Measurements from ENCODE around the gene RPL32. TPM values are rescaled to one million over a fixed set of nuclear protein-coding genes. Genes with fewer than 3 reads are reported as not detected.
"Not testable (repeated sequence)": the region's sequence is repeated elsewhere in the genome, so short reads cannot be mapped to it uniquely, and the experiment has no call there.

RPL32 gene
- total and polyA plus RNA-seq, 2 donors from 2014 or later: 1,227 to 2,612 TPM

DNA sequence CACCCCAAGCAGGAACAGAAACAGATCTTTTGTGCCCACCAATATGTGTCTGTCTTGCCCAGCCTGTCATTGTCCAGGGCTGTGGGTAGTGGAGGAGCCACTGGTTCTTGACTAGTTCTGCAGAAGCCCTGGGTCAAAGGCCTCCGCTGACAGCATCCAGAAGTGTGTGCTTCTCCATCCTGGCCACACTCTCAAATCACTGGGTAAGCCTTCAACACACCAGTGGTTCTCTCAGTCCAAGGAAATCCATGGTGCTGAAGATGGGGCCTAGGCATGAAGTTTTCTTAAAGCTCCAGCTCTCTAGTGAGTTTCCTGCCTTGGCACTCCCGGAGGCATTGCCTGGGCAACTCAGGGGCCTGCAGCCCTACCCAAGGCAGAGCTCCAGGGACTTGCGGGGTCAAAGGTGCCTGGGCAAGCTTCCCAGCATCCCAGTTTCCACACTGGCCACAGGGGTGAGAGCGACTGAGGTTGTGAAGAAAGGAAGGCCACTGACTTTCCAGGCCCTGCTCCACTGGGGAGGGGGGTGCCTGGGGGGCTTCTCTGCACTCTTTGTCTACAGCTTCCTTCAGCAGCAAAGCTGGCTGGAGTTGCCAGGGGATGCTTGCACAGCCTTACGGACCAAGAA is 37.9 kb upstream of the RPL32 start:
- TF ChIP-seq, protein P1, sequence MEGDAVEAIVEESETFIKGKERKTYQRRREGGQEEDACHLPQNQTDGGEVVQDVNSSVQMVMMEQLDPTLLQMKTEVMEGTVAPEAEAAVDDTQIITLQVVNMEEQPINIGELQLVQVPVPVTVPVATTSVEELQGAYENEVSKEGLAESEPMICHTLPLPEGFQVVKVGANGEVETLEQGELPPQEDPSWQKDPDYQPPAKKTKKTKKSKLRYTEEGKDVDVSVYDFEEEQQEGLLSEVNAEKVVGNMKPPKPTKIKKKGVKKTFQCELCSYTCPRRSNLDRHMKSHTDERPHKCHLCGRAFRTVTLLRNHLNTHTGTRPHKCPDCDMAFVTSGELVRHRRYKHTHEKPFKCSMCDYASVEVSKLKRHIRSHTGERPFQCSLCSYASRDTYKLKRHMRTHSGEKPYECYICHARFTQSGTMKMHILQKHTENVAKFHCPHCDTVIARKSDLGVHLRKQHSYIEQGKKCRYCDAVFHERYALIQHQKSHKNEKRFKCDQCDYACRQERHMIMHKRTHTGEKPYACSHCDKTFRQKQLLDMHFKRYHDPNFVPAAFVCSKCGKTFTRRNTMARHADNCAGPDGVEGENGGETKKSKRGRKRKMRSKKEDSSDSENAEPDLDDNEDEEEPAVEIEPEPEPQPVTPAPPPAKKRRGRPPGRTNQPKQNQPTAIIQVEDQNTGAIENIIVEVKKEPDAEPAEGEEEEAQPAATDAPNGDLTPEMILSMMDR (IDR thresholded peaks at IDR 0.05; ENCODE audit: borderline replicate concordance, extremely low read depth, insufficient read depth): no peak
- no peaks in the 10 kb centered on the region for H3K27me3 ChIP-seq (ENCODE audit: control insufficient read depth, insufficient read depth, low read length)
- no peak overlapping the region for H3K27ac ChIP-seq (ENCODE audit: low read depth in 2 of 2, low read length in 2 of 2)
- H3K36me3 ChIP-seq (ENCODE audit: control insufficient read depth in 2 of 3, insufficient read depth in 3 of 3, low read length in 3 of 3): no peaks in the 10 kb centered on the region
- no peak for DNase-seq
- FAIRE-seq: no peak
- H3K9ac ChIP-seq (ENCODE audit: low read length in 3 of 3): no peak overlapping the region
- no peak overlapping the region for H3K4me3 ChIP-seq (ENCODE audit: low read length in 3 of 3)
- peaks cover 0 to 5% (median 0%) of the 10 kb centered on the region in 3 donors for H3K4me1 ChIP-seq (ENCODE audit: control insufficient read depth in 2 of 3, insufficient read depth in 2 of 3, low read depth in 1 of 3, low read length in 3 of 3)
- intact Hi-C loops (cut with DNase I): no loop called here
- no peaks in the 10 kb centered on the region for H3K9me3 ChIP-seq (ENCODE audit: control insufficient read depth in 2 of 3, insufficient read depth in 1 of 3, low read length in 3 of 3)

DNA sequence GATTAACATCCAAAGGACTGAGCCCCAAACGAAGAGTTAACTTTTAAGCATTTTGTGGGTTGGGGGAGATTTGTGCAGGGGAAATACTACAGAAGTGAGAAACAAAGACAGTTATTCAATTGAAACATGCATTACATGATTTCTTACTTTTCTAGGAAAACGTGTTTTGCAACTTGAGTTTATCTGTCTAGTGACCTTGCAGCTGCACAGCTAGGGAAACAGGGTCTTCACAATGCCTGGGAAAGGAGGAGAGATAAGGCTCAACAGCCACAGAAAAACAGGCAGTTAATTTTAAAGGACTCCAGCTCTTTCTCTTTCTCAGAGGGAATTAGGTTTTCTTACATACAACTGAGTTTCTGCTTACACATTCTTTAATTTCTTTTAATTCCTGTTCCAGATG is 37.4 kb upstream of the RPL32 start:
- H3K9me3 ChIP-seq (ENCODE audit: control insufficient read depth in 2 of 3, insufficient read depth in 1 of 3, low read length in 3 of 3); H3K27ac ChIP-seq (ENCODE audit: low read depth in 2 of 2, low read length in 2 of 2); FAIRE-seq; DNase-seq; H3K9ac ChIP-seq (ENCODE audit: low read length in 3 of 3); H3K4me1 ChIP-seq (ENCODE audit: control insufficient read depth in 2 of 3, insufficient read depth in 2 of 3, low read depth in 1 of 3, low read length in 3 of 3); intact Hi-C loops (cut with DNase I); H3K27me3 ChIP-seq (ENCODE audit: control insufficient read depth, insufficient read depth, low read length); H3K36me3 ChIP-seq (ENCODE audit: control insufficient read depth in 2 of 3, insufficient read depth in 3 of 3, low read length in 3 of 3); H3K4me3 ChIP-seq (ENCODE audit: low read length in 3 of 3): not testable (repeated sequence)

GRCh38 chr3:12878141-12878574 is 36.8 kb upstream of the RPL32 start:
- DNase-seq (no peak), FAIRE-seq (no peak)
- H3K4me1 ChIP-seq (ENCODE audit: control insufficient read depth in 2 of 3, insufficient read depth in 2 of 3, low read depth in 1 of 3, low read length in 3 of 3): peaks cover 0 to 5% (median 0%) of the 10 kb centered on the region in 3 donors
- H3K9ac ChIP-seq (ENCODE audit: low read length in 3 of 3): no peak overlapping the region
- intact Hi-C loops (cut with DNase I): no loop called here
- H3K4me3 ChIP-seq (ENCODE audit: low read length in 3 of 3): no peak overlapping the region
- TF ChIP-seq, protein P1 (IDR thresholded peaks at IDR 0.05; ENCODE audit: borderline replicate concordance, extremely low read depth, insufficient read depth): no peak
- no peaks in the 10 kb centered on the region for H3K27me3 ChIP-seq (ENCODE audit: control insufficient read depth, insufficient read depth, low read length)
- no peak overlapping the region for H3K27ac ChIP-seq (ENCODE audit: low read depth in 2 of 2, low read length in 2 of 2)
- no peaks in the 10 kb centered on the region for H3K9me3 ChIP-seq (ENCODE audit: control insufficient read depth in 2 of 3, insufficient read depth in 1 of 3, low read length in 3 of 3)
- H3K36me3 ChIP-seq (ENCODE audit: control insufficient read depth in 2 of 3, insufficient read depth in 3 of 3, low read length in 3 of 3): no peaks in the 10 kb centered on the region

DNA sequence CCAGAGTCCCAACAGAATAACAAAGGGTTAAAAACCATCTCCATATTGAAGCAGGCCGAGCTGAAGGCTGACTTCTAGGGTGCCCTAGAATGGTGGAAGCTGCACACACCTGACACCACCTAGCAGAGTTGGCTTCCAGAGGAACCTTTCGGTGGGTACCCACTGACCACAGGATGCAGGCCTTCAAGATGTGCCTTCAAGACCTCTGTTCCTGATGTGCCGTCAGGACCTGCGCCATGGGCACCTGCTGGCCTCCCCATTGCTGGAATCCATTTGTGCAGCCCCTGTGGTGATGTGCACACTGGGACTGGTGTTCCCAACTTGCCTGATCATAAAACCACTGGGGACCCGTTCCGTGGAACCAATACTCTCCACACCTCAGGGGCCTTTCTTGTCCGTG is 35.7 kb upstream of the RPL32 start:
- Histone ChIP-seq H3K27ac (ENCODE audit: low read depth in 2 of 2, low read length in 2 of 2) (no peak overlapping the region), H3K4me3 (ENCODE audit: low read length in 3 of 3) (no peak overlapping the region), H3K27me3 (ENCODE audit: control insufficient read depth, insufficient read depth, low read length) (no peaks in the 10 kb centered on the region), H3K9ac (ENCODE audit: low read length in 3 of 3) (no peak overlapping the region), H3K9me3 (ENCODE audit: control insufficient read depth in 2 of 3, insufficient read depth in 1 of 3, low read length in 3 of 3) (no peaks in the 10 kb centered on the region), H3K36me3 (ENCODE audit: control insufficient read depth in 2 of 3, insufficient read depth in 3 of 3, low read length in 3 of 3) (no peaks in the 10 kb centered on the region), H3K4me1 (ENCODE audit: control insufficient read depth in 2 of 3, insufficient read depth in 2 of 3, low read depth in 1 of 3, low read length in 3 of 3) (peaks cover 0 to 5% (median 0%) of the 10 kb centered on the region in 3 donors)
- FAIRE-seq (no peak), DNase-seq (no peak)
- TF ChIP-seq, protein P1 (IDR thresholded peaks at IDR 0.05; ENCODE audit: borderline replicate concordance, extremely low read depth, insufficient read depth): no peak
- intact Hi-C loops (cut with DNase I): no loop called here

All from kidney (tissue), 14 donors.